LNCAP (cell line): Measurements from ENCODE around the gene PSMG4.

ENCODE experiments used
- TF ChIP-seq, protein P1 (sequence below): fragments of 450-650 bp; IDR thresholded peaks from 2 replicates; pipeline ENCODE4 v1.5.1; 2017; ENCODE audit warnings: mild to moderate bottlenecking

PSMG4 gene

DNA sequence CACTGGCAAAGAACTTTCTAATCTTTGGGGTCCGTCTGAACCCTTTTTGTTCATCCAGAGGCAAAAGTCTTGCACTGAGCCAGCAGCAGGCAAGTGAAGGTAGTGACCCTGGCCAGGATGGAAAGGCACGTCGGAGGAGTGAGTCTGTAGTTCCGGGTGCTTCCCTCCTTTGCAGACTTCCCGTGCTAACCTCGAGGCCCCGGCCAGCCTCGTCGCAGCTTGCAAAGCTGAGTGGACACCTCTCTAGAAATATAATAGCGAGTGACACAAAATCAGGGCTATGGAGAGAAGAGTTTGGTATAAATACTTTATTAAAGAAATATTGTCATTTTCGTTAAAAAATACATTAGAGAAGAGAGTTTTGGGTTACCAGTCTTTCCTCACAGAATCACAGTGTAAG is 9.9 kb downstream of the PSMG4 start:
- TF ChIP-seq, protein P1, sequence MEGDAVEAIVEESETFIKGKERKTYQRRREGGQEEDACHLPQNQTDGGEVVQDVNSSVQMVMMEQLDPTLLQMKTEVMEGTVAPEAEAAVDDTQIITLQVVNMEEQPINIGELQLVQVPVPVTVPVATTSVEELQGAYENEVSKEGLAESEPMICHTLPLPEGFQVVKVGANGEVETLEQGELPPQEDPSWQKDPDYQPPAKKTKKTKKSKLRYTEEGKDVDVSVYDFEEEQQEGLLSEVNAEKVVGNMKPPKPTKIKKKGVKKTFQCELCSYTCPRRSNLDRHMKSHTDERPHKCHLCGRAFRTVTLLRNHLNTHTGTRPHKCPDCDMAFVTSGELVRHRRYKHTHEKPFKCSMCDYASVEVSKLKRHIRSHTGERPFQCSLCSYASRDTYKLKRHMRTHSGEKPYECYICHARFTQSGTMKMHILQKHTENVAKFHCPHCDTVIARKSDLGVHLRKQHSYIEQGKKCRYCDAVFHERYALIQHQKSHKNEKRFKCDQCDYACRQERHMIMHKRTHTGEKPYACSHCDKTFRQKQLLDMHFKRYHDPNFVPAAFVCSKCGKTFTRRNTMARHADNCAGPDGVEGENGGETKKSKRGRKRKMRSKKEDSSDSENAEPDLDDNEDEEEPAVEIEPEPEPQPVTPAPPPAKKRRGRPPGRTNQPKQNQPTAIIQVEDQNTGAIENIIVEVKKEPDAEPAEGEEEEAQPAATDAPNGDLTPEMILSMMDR = no peak

DNA sequence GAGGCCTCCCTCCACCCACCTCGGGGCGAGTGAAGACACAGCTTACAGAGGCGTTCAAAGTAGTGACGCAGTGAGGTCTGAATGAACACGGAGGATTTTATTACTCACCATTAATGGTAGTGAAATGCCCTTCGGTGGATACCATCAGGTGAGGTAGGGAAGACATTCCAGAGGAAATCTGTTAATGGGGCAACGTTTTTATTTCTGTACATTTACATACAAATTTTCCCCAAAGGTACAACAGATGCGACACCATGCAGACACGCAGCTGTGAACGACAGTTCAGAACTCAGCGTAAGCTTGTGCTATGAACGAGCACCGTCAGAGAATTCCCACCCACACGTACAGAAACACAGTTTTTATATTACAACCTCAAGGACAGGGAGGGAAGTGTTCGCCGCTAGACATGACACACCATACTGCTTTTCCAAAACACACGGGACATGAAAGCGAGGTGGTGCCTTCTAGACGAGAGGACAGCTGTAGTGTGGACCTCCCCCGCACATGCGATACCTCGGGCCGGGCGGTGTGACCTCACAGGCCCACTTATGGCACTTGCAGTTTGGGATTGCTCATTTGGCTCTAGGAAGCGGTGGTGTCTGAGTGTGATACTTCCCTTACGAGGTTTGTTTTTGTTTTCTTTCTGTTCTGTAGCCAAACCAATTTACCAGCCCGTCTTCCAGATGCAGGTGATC is 10.7 kb downstream of the PSMG4 start:
- TF ChIP-seq, protein P1 = no peak

DNA sequence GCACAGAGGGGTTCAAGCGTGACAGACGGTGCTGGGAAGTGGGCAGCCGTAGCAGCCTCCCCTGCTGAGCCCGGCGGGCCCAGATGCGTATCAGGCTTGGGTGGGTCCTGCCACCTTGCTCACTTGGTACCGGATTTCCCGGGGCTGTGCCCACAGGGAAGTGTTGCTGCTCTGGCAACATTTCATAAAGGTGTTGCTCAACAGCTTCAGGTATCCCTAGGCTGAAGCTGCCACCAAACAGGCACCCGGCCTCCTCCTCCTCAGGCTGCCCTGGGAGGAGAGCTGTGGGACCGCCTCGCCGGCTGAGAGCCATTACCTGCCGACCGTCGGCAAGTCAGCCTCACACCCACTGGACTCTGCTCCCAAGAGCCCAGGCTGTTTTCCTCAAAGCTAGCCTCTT is 11.5 kb downstream of the PSMG4 start:
- TF ChIP-seq, protein P1 = no peak

DNA sequence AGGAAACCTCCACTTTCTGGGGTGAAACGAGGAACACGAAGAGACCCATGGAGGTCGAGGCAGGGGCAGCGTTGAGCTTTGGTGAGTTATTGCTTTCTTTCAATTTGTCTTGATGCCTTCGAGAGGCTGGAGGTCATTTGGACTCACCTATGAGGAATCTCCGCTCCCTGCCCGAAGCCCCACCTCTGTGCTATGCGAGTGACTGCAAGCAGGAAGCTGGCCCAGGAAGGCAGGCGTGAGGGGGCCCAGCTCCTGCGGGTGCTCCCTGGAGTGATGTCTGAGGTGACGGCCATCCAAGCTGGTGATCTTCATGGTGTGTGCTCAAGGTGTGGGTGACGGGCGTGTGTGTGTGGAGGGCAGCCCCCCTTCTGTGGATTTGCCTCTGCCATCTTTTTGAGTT is 13.0 kb downstream of the PSMG4 start:
- TF ChIP-seq, protein P1 = no peak

DNA sequence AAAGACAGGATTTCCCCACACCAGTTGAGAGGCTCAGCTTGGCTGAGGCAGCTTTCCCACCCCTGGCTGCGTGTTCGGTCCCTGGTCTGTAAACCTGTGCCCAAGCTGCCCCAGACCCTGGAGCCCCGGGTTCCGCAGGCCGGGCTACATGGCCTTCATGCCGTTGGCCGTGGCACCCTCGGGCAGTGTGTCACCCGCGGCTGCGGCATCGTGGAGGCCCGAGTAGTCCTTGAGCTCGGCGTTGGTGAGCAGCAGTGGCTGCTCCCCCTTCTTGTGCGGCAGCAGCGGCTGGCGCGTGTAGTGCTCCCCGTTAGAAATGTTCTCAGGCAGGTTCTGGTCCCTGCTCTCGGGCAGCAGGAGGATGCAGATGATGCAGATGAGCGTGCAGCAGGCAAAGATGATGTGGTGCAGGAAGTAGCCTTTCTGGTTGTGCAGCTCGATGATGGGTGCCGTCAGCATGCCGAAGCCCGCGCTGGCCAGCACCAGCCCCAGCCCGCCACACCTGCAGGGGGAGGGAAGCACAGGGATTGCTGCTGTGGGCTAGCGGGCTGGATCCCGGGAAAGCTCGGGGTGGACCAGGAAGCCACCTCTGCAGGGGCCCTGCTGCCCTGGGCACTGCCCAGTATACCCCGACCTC is 14.3 kb downstream of the PSMG4 start:
- TF ChIP-seq, protein P1 = no peak

GRCh38 chr6:3273707-3274521 is 15.2 kb downstream of the PSMG4 start:
- TF ChIP-seq, protein P1 = no peak

- TF ChIP-seq, protein P1 = no peak
Measured at GRCh38 chr6:3276174-3277167, 17.7 kb downstream of the PSMG4 start.
